Prostate gland (tissue), 2 donors: ENCODE results near the gene IMPACT.

Experiments
- CTCF ChIP-seq, 4 experiments: fragments of 200-600 bp in 2 of 4; fragments of 450-650 bp in 2 of 4; sonication (generic) in 2 of 4; IDR thresholded peaks; 1 replicate in 3 of 4; 2 replicates in 1 of 4; pipeline ENCODE4 v1.5.1; 2016 to 2019; ENCODE audit warnings: antibody characterized with exemption in 4 of 4, mild to moderate bottlenecking in 2 of 4, moderate library complexity in 2 of 4
- POLR2AphosphoS5 ChIP-seq: sonication (generic); formaldehyde crosslinking; IDR thresholded peaks from one replicate; pipeline ENCODE4 v1.6.1; 2017; ENCODE audit warnings: antibody characterized with exemption

- TF ChIP-seq CTCF (IDR thresholded peaks at IDR 0.05) (no peak), POLR2AphosphoS5 (no peak)
Measured at GRCh38 chr18:24470022-24470618, 43.6 kb downstream of the IMPACT start.
